ENCODE data around the gene CPPED1. TPM values are rescaled to one million over a fixed set of nuclear protein-coding genes. Genes with fewer than 3 reads are reported as not detected.
A peak's percentile ranks its signal among the peaks of the same experiment; 100 is the strongest.
"Not testable (repeated sequence)": the region's sequence is repeated elsewhere in the genome, so short reads cannot be mapped to it uniquely, and the experiment has no call there.

The CPPED1 gene, protein sequence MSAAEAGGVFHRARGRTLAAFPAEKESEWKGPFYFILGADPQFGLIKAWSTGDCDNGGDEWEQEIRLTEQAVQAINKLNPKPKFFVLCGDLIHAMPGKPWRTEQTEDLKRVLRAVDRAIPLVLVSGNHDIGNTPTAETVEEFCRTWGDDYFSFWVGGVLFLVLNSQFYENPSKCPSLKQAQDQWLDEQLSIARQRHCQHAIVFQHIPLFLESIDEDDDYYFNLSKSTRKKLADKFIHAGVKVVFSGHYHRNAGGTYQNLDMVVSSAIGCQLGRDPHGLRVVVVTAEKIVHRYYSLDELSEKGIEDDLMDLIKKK
- 10 to 100 TPM; 23.3 to 29.4 (median 25.7) TPM for polyA plus RNA-seq (ENCODE audit: insufficient read length in 3 of 3)

DNA sequence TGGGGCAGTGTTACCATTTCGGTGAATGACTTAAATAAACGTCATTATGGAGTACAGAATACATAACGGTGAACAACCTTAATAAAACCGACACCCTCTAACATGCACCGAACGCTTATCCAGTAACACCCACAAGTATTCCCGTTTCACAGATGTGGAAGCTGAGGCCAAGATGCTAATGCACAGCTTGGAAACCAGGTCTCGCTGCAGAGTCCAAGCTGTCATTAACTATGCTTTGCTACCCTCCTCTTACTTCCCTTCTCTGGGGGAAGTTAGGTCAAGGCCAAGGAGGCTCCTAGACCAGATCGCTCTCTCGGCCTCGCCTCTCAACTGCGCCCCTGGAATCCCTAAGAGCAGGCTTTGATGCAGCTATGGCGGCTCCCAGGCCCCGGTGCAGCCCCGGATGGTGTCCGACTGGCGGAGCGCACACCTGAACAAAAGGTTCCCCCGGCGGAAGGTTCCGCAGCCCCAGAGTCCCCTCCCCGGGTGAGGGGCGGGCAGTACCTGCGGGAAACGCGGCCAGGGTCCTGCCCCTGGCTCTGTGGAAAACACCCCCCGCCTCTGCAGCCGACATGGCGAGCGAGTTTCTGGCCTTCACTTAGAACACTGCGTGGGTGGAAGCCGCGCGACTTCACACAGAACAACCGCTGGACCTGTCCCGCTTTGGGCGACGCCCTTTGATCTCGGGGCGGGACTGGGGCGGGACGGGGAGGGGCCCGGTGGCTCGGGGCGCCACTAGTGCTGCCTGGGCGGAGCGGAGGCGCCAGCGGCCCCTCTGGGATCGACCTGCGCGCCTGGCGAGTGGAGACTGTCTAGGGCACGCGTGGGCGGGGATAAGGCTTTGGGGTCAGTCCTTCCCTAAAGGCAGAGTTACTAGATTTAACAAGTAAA lies at the start of gene CPPED1:
CPPED1 (minus strand) TSS at position 685 of the 891 bp plus-strand sequence; CDS start at position 574, 111 bp downstream.
- peak; percentile 79 to 83 (median 80) for DNase-seq (ENCODE audit: low read depth in 3 of 3, low spot score in 2 of 3)

GRCh38 chr16:12850186-12850585 lies 46.5 kb upstream of the CPPED1 start:
- DNase-seq (ENCODE audit: low read depth in 3 of 3, low spot score in 2 of 3), result no peak

DNA sequence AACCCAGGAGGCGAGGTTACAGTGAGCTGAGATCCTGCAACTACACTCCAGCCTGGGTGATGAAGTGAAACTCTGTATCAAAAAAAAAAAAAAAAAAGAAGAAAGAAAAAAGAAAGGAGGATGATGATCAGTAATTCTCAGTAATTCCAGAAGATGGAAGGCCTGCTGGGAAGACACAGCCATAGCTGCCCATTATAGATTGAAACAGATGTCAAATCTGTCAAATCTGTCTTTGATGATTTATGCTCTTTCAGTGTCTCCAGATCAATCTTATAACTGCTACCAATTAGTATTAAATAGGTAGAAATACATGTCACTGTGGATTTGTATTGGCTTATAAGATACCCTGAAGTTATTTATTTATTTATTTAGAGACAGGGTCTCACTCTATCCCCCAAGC lies 42.9 kb upstream of the CPPED1 start:
- no peak for DNase-seq (ENCODE audit: low read depth in 3 of 3, low spot score in 2 of 3)

GRCh38 chr16:12845282-12845681 lies 41.6 kb upstream of the CPPED1 start:
- no peak for DNase-seq (ENCODE audit: low read depth in 3 of 3, low spot score in 2 of 3)

GRCh38 chr16:12837756-12838155 lies 34.1 kb upstream of the CPPED1 start:
- no peak for DNase-seq (ENCODE audit: low read depth in 3 of 3, low spot score in 2 of 3)

- DNase-seq (ENCODE audit: low read depth in 3 of 3, low spot score in 2 of 3), result no peak
Observed at GRCh38 chr16:12837291-12837690, 33.6 kb upstream of the CPPED1 start.

DNA sequence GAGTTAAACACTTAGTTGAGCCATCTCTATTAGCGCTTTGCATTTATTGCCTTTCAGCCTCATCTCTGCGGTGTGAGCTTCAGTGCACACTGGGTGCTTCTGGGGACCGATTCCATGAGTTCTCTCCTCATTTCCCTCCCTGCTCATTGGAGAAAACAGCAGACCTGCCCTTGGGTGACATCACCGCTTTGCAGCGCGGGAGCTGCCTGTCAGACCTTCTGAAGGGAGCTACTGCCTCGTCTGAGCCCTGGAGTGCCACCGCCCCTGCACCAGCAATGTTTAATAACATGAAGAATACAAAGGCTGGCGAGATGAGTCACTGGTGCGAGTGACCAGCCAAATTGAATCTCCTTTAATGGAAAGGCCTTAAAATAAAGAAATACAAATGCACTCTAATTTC lies 30.2 kb upstream of the CPPED1 start:
- DNase-seq (ENCODE audit: low read depth in 3 of 3, low spot score in 2 of 3), result no peak

- no peak for DNase-seq (ENCODE audit: low read depth in 3 of 3, low spot score in 2 of 3)
Observed at GRCh38 chr16:12829096-12829888, 25.6 kb upstream of the CPPED1 start.

DNA sequence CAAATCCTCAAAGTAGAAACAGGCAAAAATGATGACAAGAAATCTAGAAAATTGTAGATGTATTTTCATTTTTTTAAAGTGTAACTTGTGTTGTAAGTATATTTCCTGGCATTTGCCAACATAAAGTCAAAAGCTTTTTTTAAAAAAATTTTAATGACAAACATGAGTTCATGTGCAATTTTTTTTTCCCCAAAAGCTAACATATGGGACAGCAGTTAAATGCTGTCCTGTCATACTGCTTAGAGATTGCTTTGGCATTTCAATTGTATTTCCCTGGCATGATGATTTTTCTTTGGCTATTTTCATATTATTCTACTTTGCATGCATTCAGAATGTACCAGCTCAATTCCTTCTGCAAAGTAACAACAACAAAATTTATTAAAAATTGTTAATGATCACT lies 24.5 kb upstream of the CPPED1 start:
- DNase-seq (ENCODE audit: low read depth in 3 of 3, low spot score in 2 of 3), result no peak

GRCh38 chr16:12826559-12826958 lies 22.9 kb upstream of the CPPED1 start:
- DNase-seq (ENCODE audit: low read depth in 3 of 3, low spot score in 2 of 3), result no peak

DNA sequence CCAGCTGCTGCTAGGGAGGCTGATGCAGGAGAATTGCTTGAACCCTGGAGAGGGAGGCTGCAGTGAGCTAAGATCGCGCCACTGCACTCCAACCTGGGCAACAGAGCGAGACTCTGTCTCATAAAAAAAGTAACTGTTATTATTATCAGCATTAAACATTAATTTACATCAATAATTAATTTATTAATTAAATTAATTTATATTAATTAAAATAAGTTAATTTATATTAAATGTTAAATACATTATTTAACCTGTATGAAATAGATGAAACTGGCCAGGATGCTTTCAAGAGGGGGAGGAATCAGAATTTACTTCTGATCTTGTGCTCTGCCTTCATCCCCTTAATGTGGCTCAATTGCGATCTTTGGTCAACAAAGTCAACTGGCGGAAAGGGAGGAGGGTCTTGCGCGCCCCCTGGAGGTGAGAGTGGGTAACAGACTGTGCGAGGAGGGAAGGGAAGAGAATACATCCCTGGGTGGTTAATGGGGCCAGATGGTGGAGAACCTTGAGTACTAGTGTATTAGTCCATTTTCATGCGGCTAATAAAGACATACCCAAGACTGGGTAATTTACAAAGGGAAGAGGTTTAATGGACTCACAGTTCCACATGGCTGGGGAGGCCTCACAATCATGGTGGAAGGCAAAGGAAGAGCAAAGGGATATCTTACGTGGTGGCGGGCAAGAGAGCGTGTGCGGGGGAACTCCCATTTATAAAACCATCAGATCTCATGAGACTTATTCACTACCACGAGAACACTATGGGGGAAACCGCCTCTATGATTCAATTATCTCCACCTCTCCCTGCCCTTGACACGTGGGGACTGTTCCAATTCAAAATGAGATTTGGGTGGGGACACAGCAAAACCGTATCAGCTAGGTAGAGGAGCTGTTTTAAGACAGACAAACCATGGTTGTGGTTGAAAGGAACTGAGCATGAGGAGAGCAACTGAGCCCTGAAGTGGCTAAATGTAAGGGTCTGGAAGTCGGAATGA lies 15.7 kb upstream of the CPPED1 start:
- peak in 1 of 3 donors; percentile 44 for DNase-seq (ENCODE audit: low read depth in 3 of 3, low spot score in 2 of 3)

DNA sequence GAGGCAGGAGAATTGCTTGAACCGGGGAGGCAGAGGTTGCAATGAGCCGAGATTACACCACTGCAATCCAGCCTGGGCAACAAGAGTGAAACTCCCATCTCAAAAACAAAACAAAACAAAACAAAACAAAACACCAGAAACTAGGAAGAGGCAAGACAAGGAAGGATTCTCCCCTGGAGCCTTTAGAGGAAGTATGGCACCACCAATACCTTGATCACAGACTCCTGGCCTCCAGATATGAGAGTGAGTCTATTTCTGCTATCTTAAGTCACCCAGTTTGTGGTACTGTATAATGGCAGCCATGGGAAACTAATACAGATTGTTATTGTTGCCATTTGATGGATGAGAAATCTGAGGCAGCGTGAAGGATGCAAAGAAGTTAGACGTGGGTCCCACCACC lies 14.6 kb upstream of the CPPED1 start:
- no peak for DNase-seq (ENCODE audit: low read depth in 3 of 3, low spot score in 2 of 3)

DNA sequence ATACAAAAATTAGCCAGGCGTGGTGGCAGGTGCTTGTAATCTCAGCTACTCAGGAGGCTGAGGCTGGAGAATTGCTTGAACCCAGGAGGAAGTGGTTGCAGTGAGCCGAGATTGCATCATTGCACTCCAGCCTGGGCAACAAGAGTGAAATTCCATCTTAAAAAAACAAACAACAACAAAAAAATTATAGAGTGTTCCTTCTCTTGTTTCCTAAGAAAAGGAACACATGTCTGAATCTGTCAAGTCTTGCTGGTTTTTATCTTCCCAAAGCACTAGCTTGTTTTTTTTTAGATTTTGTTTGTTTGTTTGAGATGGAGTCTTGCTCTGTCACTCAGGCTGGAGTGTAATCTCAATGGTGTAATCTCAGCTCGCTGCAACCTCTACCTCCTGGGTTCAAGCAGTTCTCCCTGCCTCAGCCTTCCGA lies 13.1 kb upstream of the CPPED1 start:
- DNase-seq (ENCODE audit: low read depth in 3 of 3, low spot score in 2 of 3), result not testable (repeated sequence)

DNA sequence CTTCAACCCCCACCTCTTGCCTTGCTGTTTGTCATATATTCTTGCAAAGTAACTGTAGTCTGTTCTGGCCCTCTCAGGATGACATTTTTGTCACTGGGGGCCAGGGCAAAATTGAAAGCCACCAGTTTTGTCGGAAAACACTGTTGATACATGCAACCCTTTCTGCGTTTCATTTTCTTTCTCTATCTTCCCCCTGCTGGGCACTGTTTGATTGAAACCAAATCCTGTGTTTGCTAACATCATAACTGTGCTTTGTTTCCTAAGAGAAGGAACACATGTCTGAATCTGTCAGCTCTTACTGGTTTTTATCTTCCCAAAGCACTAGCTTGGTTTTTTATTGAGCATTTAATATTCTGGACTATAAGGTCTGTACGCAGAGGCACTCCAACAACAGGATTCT lies 11.7 kb upstream of the CPPED1 start:
- no peak for DNase-seq (ENCODE audit: low read depth in 3 of 3, low spot score in 2 of 3)

DNA sequence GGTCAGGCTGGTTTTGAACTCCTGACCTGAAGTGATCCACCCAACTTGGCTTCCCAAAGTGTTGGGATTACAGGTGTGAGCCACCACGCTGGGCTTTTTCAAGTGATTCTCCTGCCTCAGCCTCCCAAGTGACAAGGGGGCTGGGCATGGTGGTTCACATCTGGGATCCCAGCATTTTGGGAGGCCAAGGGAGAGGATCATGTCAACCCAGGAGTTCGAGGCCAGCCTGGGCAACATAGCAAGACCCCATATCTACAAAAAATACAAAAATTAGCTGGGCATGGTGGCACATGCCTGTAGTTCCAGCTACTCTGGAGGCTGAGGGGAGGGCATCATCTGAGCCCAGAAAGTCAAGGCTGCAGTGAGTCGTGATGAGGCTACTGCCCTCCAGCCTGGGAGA lies 10.0 kb upstream of the CPPED1 start:
- DNase-seq (ENCODE audit: low read depth in 3 of 3, low spot score in 2 of 3), result not testable (repeated sequence)

DNA sequence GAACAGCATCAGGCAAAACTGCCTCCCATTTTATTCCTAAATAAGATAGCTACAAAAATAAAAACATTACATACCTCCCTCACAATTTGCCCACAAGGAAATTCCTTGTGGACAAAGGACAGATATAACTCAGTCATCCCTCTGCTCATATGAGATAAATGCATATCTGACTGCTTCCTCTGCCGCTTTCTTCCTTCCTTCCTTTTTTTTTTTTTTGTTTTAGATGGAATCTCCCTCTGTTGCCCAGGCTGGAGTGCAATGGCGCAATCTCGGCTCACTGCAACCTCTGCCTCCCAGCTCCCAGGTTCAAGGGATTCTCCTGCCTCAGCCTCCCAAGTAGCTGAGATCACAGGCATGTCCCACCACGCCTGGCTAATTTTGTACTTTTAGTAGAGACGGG lies 9.6 kb upstream of the CPPED1 start:
- not testable (repeated sequence) for DNase-seq (ENCODE audit: low read depth in 3 of 3, low spot score in 2 of 3)

GRCh38 chr16:12811441-12812383 lies 8.0 kb upstream of the CPPED1 start:
- no peak for DNase-seq (ENCODE audit: low read depth in 3 of 3, low spot score in 2 of 3)

- DNase-seq (ENCODE audit: low read depth in 3 of 3, low spot score in 2 of 3), result no peak
Observed at GRCh38 chr16:12805066-12805465, 1.4 kb upstream of the CPPED1 start.

DNA sequence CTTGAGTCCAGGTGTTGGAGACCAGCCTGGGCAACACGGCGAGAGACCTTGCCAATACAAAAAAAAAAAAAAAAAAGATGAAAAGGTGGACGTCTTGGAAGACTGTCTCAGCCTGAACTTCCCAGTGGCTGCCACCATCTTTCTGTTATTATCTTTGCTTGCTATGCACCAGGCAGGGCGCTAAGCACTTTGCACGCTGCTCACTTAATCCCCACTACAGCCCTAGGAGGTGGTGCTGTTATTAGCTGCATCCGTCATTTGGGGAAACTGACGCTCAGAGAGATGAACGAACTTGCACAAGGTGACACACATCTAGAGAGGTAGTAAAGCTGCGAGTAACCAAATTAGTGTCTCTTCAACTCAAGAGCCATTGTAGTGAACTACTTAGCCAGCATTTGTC lies 708 bp upstream of the CPPED1 start:
- DNase-seq (ENCODE audit: low read depth in 3 of 3, low spot score in 2 of 3), result no peak

All from right renal cortex interstitium (tissue), 3 donors.